HG02884 (cell line): ENCODE data around the gene KRT4.

ENCODE experiments used
- ATAC-seq: cut with Tn5 transposase; IDR thresholded peaks from one replicate; pipeline ENCODE4 v1.9.1; 2021; ENCODE audit warnings: mild to moderate bottlenecking, moderate library complexity; ENCODE audit not compliant: unreplicated experiment

The KRT4 gene

GRCh38 chr12:52794479-52795331, 19.2 kb downstream of the KRT4 start:
- no peak for ATAC-seq

- ATAC-seq, result no peak
These were observed 21.5 kb downstream of the KRT4 start for GRCh38 chr12:52792185-52793029.

GRCh38 chr12:52791271-52792184, 22.4 kb downstream of the KRT4 start:
- no peak for ATAC-seq

GRCh38 chr12:52790427-52791270, 23.3 kb downstream of the KRT4 start:
- ATAC-seq, result no peak

GRCh38 chr12:52789637-52790426, 24.1 kb downstream of the KRT4 start:
- ATAC-seq, result no peak

GRCh38 chr12:52788876-52789636, 24.9 kb downstream of the KRT4 start:
- ATAC-seq, result no peak

- ATAC-seq, result no peak
These were observed 25.6 kb downstream of the KRT4 start for GRCh38 chr12:52788192-52788875.

GRCh38 chr12:52787324-52788191, 26.4 kb downstream of the KRT4 start:
- ATAC-seq, result no peak

GRCh38 chr12:52784909-52785308, 29.0 kb downstream of the KRT4 start:
- ATAC-seq, result no peak

- no peak for ATAC-seq
These were observed 30.2 kb downstream of the KRT4 start for GRCh38 chr12:52783563-52784316.

GRCh38 chr12:52782502-52782901, 31.4 kb downstream of the KRT4 start:
- ATAC-seq, result no peak

GRCh38 chr12:52781399-52782082, 32.4 kb downstream of the KRT4 start:
- no peak for ATAC-seq

- no peak for ATAC-seq
These were observed 34.0 kb downstream of the KRT4 start for GRCh38 chr12:52779914-52780313.

- ATAC-seq, result no peak
These were observed 35.1 kb downstream of the KRT4 start for GRCh38 chr12:52778833-52779232.

GRCh38 chr12:52777566-52777965, 36.4 kb downstream of the KRT4 start:
- ATAC-seq, result no peak
